OCI-LY3 (cell line): ENCODE data around the gene P2RX3.

Experiments used
- H2AFZ ChIP-seq: fragments of 200-600, 300-600 bp; shearing (Covaris generic); 2 replicates; pipeline ENCODE4 v1.6.0; 2014; ENCODE audit warnings: antibody characterized with exemption, low read depth, low read length
- H3K27ac ChIP-seq: fragments of 200-600, 300-600 bp; sonication (generic); 2 replicates; pipeline ENCODE4 v1.5.1; 2014; ENCODE audit warnings: mild to moderate bottlenecking, low read length, moderate library complexity, mixed read lengths
- H3K27me3 ChIP-seq: fragments of 200-600, 300-600 bp; sonication (generic); 2 replicates; pipeline ENCODE4 v1.6.1; 2014; ENCODE audit warnings: low read depth, low read length, mixed read lengths
- H3K36me3 ChIP-seq: fragments of 200-600, 300-600 bp; sonication (generic); replicated peaks from 2 replicates; pipeline ENCODE3; 2014; ENCODE audit warnings: low read depth, low read length, mixed read lengths
- H3K4me1 ChIP-seq: fragments of 300-600, 200-600 bp; sonication (generic); 2 replicates; pipeline ENCODE4 v1.6.1; 2014; ENCODE audit warnings: low read length, mixed read lengths
- H3K4me2 ChIP-seq: fragments of 200-600, 300-600 bp; sonication (generic); 2 replicates; pipeline ENCODE4 v1.6.1; 2014; ENCODE audit warnings: low read length, mixed read lengths
- H3K4me3 ChIP-seq: fragments of 300-600, 200-600 bp; sonication (generic); 2 replicates; pipeline ENCODE4 v1.5.1; 2014; ENCODE audit warnings: antibody characterized with exemption, mild to moderate bottlenecking, low read length, moderate library complexity
- H3K79me2 ChIP-seq: fragments of 300-600, 200-600 bp; shearing (Covaris generic); 2 replicates; pipeline ENCODE4 v1.6.1; 2014; ENCODE audit warnings: mild to moderate bottlenecking, low read length, mixed read lengths
- H3K9ac ChIP-seq: fragments of 300-600, 200-600 bp; shearing (Covaris generic); 2 replicates; pipeline ENCODE4 v1.6.0; 2014; ENCODE audit warnings: mild to moderate bottlenecking, low read length, moderate library complexity
- H3K9me3 ChIP-seq: fragments of 200-600, 300-600 bp; shearing (Covaris generic); 2 replicates; pipeline ENCODE4 v1.6.1; 2014; ENCODE audit warnings: low read length, mixed read lengths; ENCODE audit not compliant: insufficient read depth
- H4K20me1 ChIP-seq: fragments of 200-600, 300-600 bp; sonication (generic); 2 replicates; pipeline ENCODE4 v1.6.1; 2016; ENCODE audit warnings: low read length, mixed read lengths; ENCODE audit not compliant: insufficient read depth
- EZH2phosphoT487 ChIP-seq: fragments of 200-600 bp; shearing (Covaris generic); IDR thresholded peaks from 2 replicates; pipeline ENCODE4 v1.6.1; 2018; ENCODE audit warnings: antibody characterized with exemption, mixed run types, low read depth
- TF ChIP-seq, protein P1 (sequence below): fragments of 200-600, 300-600 bp; sonication (generic); IDR thresholded peaks from 2 replicates; pipeline ENCODE4 v1.5.1; 2014; ENCODE audit warnings: antibody characterized with exemption, low read length, low read depth

P2RX3 gene

DNA sequence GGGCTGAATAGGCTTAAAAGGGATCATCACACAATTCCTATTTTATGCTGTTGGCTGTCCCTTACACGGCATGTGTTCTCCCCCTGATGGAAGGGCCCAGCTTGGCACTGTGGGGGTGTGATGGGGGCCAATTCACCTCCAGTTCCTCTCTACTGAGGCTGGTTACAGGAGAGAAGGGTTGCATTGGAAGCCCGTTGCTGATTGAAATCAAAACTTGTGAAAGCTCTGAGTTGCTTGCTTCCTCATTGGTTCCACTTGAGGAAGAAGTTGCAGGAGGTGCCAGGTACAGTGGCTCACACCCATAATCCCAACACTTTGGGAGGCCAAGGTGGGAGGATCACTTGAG lies 65.6 kb downstream of the P2RX3 start:
- no peaks in the 10 kb centered on the region for H3K27me3 ChIP-seq

DNA sequence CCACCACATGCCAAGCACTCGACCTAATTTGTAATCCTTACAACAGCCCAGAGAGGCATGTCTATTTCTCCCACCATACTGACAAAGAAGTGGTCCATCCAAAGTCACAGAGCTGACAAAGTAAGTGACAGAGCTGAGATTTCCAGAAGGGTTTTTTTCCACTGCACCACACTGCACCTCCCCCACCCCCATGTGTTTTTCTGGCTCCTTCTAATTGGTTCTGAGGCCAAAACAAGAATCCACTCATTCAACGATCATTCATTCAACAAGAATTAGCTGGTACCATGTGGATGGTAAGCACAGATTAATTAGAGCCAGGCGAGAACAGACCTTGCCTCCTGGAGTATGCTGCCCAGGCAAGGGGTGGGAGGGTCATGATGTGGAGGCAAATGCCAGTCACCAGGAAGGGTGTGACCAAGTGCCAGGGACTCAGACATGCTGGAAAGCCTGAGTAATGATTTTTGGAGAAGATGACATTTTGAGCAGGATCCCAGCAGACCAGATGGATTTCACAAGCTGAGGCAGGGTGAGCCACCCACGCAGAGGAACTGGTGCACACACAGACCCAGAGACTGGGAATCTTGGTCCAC lies 67.2 kb downstream of the P2RX3 start:
- Histone ChIP-seq H2AFZ (no peak overlapping the region), H3K9ac (peak overlapping the region; percentile 70), H3K4me2 (peak overlapping the region; percentile 45), H3K4me3 (peak overlapping the region; percentile 8; the same call in 1 of the 2 replicates), H3K36me3 (peaks cover 70% of the 10 kb centered on the region), H3K79me2 (peaks cover 40% of the 10 kb centered on the region), H4K20me1 (peaks cover 26% of the 10 kb centered on the region), H3K27me3 (no peaks in the 10 kb centered on the region), H3K4me1 (peaks cover 77% of the 10 kb centered on the region), H3K27ac (peak overlapping the region; percentile 94), H3K9me3 (no peaks in the 10 kb centered on the region)
- TF ChIP-seq, protein P1, sequence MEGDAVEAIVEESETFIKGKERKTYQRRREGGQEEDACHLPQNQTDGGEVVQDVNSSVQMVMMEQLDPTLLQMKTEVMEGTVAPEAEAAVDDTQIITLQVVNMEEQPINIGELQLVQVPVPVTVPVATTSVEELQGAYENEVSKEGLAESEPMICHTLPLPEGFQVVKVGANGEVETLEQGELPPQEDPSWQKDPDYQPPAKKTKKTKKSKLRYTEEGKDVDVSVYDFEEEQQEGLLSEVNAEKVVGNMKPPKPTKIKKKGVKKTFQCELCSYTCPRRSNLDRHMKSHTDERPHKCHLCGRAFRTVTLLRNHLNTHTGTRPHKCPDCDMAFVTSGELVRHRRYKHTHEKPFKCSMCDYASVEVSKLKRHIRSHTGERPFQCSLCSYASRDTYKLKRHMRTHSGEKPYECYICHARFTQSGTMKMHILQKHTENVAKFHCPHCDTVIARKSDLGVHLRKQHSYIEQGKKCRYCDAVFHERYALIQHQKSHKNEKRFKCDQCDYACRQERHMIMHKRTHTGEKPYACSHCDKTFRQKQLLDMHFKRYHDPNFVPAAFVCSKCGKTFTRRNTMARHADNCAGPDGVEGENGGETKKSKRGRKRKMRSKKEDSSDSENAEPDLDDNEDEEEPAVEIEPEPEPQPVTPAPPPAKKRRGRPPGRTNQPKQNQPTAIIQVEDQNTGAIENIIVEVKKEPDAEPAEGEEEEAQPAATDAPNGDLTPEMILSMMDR = no peak
- no peak for TF ChIP-seq EZH2phosphoT487

More for the DNA sequence above, 65.6 kb downstream of the P2RX3 start:
- TF ChIP-seq, protein P1 = 0 out of 2 replicates have a peak, but pooled peaks have one; percentile 23
- no peak for TF ChIP-seq EZH2phosphoT487
- Histone ChIP-seq H3K4me3 (peak overlapping the region; percentile 4; the same call in 1 of the 2 replicates), H3K4me2 (peak overlapping the region; percentile 56), H3K4me1 (peaks cover 61% of the 10 kb centered on the region), H3K36me3 (peaks cover 54% of the 10 kb centered on the region), H3K79me2 (peaks cover 24% of the 10 kb centered on the region), H3K9ac (peak overlapping the region; percentile 29; the same call in 1 of the 2 replicates), H3K9me3 (no peaks in the 10 kb centered on the region), H2AFZ (no peak overlapping the region), H4K20me1 (peaks cover 10% of the 10 kb centered on the region), H3K27ac (peak overlapping the region; percentile 94)

GRCh38 chr11:57406337-57406904 lies 68.3 kb downstream of the P2RX3 start:
- H2AFZ ChIP-seq = no peak overlapping the region
- peak overlapping the region; percentile 94 for H3K27ac ChIP-seq
- no peak for TF ChIP-seq EZH2phosphoT487
- TF ChIP-seq, protein P1 = no peak

GRCh38 chr11:57407010-57407920 lies 69.1 kb downstream of the P2RX3 start:
- Histone ChIP-seq H3K36me3 (peaks cover 79% of the 10 kb centered on the region), H3K27me3 (no peaks in the 10 kb centered on the region), H3K4me2 (peak overlapping the region; percentile 48), H3K9ac (peak overlapping the region; percentile 63), H3K9me3 (no peaks in the 10 kb centered on the region), H2AFZ (no peak overlapping the region), H3K4me3 (peak overlapping the region; percentile 7), H3K27ac (peak overlapping the region; percentile 94), H3K79me2 (peaks cover 54% of the 10 kb centered on the region), H4K20me1 (peaks cover 35% of the 10 kb centered on the region), H3K4me1 (peaks cover 85% of the 10 kb centered on the region)
- TF ChIP-seq, protein P1 = no peak
- no peak for TF ChIP-seq EZH2phosphoT487

More at GRCh38 chr11:57406337-57406904, 68.3 kb downstream of the P2RX3 start:
- Histone ChIP-seq H3K9ac (peak overlapping the region; percentile 70), H3K4me3 (peak overlapping the region; percentile 7), H3K4me1 (peaks cover 83% of the 10 kb centered on the region), H3K36me3 (peaks cover 78% of the 10 kb centered on the region), H3K27me3 (no peaks in the 10 kb centered on the region), H3K9me3 (no peaks in the 10 kb centered on the region), H4K20me1 (peaks cover 33% of the 10 kb centered on the region), H3K4me2 (peak overlapping the region; percentile 48), H3K79me2 (peaks cover 47% of the 10 kb centered on the region)
